CD4-positive, alpha-beta T cell treated with Interleukin-17A for 1 hour (primary cell): ENCODE data around the gene FAM53C.
A peak's percentile ranks its signal among the peaks of the same experiment; 100 is the strongest.
"Not testable (repeated sequence)": the region's sequence is repeated elsewhere in the genome, so short reads cannot be mapped to it uniquely, and the experiment has no call there.

Experiments
- DNase-seq: peaks from one replicate; pipeline ENCODE4 v3.0.0-alpha.2; 2020

The FAM53C gene

DNA sequence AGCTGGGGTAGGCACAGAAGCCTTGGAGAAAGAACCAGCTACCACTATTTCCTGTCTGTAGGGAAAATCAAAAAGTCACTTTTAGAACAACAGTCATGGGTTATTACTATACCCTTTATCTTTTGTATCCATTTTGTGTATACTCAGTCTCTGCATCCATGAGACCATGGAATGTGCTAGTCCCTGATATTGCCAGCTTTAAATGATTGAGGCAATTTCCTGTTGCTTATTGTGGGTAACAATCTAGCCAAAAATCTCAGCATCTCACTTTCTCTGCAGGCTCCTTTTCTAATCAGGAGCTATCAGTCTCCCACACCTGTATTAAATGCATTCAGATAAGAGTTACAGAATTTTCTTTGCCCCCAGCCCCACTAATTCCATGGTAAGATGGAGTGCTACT is 13.5 kb downstream of the FAM53C start:
- DNase-seq = no peak

- DNase-seq = peak; percentile 94
Observed at GRCh38 chr5:138352071-138352721, 14.1 kb downstream of the FAM53C start, which contains the start of gene KDM3B. KDM3B (plus strand) TSS chr5:138352685; CDS start chr5:138352796, 111 bp downstream.

DNA sequence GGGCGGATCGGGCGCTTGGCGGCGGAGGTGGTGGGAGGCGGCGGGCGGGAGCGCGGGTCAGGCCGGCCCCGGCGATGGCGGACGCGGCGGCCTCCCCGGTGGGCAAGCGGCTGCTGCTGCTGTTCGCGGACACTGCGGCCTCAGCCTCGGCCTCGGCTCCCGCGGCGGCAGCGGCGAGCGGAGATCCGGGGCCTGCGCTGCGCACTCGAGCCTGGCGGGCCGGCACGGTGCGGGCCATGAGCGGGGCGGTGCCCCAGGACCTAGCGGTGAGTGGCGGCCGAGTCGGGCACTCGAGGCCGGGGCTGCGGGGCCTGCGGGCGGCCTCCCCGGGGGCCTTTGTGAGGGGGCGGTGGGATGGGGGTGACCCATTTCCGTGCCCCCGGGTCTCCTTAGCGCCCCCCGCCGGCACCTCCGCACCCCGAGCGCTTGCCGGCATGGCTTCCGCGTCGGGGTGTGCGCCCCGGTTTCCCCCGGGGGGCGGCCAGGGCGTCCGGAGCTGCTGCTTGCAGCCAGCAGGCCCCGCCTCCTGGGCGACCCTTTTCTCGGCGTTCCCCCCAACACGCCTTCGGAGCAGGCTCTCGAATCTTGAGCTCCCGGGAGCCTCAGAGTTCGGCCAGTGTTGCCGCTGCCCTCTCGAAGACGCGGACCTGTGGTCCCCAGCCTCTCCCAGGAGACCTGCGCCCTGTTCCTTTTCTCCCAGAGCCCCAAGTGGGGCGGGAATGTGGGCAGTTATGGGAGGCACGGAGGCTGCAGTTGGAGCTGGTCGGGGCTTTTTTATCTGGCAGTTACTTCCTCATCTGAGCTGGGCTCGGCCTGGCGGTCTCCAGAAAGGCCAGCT is 14.9 kb downstream of the FAM53C start:
- peak; percentile 78 for DNase-seq

DNA sequence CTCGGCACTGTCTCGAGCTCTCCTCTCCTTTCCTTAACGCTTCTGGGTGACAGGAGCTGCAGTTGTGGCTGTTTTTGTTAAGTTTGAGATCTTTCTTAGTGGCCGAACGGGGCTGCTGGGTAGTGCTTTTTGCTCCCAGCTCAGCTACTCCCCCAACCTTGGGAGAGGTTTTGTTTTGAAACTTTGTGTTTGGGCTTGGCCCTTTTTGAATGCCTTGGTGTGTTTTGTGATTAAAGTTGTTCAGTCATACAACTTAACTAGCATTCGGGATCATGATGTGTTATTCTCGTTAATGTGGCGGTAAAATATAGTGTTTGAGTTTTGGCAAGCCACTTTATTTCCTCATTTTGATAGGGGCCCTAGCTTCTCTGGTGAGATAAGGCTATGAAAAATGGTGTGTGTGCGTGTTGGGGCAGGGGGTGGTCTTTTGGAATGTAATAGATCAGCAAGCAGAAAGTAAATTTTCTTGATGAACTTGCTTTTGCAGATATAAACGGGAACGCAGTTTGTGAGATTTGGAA is 15.6 kb downstream of the FAM53C start:
- DNase-seq = peak; percentile 48

DNA sequence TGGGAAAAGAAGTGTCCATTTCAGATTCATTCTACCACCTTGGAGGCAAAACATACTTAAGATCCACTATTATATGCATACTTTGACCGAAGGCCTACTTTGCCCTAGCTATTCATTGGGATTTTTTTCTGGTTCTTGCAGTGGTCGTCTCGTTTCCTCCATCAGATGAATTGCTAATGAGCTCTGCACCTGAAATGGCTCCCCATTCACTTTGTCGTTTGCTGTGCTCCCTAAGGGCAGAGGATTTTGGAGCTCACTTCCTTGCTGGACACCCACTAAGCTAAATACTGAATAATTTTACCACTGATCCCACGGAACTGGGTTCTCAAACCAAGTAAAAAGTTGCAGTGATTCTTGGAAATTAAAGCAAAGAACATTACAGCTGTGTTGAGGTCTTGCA is 16.3 kb downstream of the FAM53C start:
- DNase-seq = no peak

GRCh38 chr5:138354926-138355378 is 16.9 kb downstream of the FAM53C start:
- peak; percentile 83 for DNase-seq

DNA sequence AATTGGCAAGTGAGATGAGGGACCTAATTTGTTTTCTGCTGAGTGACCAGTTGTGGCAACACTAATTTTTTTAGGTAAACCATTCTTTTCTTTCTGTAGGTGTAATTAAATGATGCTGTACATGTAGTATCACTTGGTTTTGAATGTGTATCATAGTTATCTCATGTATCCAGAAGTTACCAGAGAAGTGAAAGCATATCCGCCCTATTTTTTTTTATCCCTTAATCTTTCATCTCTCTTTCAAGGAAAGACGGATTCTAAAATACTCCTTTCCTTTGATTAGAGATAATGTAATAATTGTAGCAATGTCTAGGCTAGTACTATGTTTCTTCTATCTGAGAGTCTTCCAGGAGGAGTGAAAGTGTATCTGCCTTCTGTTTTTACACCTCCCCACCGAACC is 21.6 kb downstream of the FAM53C start:
- no peak for DNase-seq

DNA sequence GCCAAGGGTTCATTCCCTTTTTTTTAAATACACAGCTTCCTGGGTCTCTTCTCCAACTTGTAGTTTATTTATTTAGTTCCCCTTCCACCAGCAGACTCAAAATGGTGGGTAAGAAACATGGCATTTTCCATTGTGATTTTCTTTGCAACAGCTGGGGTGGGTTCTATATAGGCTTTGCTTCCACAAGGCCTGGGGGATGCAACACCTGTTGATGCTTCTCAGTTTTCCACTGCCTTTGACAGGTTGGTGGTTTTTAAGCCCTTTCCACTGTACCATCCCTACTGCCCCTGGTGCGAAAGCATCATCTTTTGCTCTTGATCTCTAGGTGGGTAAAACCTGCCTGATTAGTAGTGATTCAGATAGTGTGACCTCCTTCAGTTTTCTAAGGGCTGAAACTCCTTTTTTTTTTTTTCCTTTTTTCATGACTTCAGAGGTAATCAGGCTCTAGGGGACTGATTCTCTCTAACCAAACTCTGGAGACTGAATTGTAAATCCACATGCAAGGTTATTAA is 22.9 kb downstream of the FAM53C start:
- no peak for DNase-seq

- no peak for DNase-seq
Observed at GRCh38 chr5:138364576-138364975, 26.5 kb downstream of the FAM53C start.

DNA sequence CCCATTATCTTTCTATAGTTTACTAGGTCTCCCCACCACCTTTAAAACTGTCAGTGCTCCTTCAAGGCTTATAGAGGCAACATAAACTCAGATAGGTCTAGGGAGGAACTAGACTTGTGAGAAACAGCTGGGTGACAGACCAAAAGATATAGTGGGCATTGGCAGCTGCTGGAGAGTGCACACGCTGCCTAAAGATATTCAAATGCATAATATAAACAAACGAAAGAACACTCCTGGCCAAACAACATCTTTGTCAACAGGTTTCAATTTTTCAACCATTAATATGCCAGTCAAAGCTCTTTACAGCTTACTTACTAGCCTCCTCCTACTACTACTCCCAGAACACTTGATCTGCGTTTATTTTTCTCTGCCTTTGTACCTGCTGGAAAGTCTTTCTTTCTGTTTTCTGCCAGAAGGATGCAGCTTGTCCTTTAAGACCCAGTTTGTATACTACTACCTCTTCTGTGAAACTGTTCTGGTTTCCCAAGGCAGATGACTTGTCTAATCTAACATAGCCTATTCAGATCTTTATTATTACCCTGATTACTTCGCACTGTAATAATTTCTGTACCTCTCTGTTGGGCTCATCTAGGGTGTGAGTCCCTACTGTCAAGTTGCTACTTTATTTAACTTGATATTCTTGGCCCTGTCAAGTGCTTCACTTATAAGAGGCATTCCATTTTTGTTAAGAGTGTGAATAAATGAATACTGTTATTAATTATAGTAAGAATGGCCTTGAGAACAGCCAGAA is 28.7 kb downstream of the FAM53C start:
- DNase-seq = no peak

DNA sequence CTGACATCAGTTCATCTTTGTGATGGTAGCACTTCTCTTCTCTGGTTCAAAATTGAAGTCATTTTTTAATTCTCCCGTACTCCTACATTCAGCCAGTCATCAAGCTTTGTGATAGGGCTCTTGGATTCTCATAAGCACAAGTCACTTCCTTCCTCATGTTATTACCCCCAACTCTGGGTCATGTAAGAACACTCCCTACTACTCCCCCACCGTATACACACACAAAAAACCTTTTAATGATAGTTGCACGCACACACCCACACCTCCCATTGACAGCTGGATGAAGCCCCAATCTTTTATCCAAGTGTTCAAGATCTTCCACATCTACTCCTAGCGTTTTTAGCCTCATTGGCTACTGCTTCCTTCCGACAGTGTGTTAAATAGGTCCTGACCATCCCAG is 31.2 kb downstream of the FAM53C start:
- DNase-seq = no peak

DNA sequence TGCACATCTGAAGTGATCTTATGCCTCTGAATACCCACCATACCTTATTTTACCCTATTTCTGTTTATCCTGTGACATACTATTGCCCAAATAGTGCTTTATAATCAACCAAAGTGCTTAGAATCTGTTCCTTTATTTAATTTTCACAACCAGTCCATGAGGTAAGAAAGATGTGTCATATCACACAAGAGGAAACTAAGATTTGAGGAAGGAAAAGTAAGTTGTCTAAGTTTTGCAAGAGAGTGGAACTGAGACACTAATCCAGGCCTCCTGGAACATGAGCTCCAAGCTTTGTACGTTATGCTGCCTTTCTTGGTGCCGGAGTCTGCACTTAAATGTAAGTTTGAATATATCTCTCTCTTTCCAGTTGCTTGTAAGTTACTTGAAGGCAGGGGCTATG is 31.6 kb downstream of the FAM53C start:
- no peak for DNase-seq

- DNase-seq = no peak
Observed at GRCh38 chr5:138370537-138370936, 32.5 kb downstream of the FAM53C start.

DNA sequence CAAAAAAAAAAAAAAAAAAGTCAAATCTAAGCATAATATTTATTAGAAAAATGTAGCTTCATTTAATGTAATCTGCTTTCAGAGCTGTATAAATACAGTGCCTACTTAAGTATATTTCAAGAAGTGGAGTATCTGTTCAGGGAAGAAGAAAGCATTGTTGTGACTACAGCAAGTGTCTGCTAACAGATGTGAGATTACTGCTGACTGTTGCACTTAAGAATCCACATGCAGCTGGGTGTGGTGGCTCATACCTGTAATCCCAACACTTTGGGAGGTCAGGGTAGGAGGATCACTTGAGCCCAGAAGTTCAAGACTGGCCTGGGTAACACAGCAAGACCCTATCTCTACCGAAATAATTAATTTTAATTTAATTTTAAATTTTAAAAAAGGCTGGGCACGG is 33.4 kb downstream of the FAM53C start:
- DNase-seq = no peak

- no peak for DNase-seq
Observed at GRCh38 chr5:138372225-138372624, 34.2 kb downstream of the FAM53C start.

DNA sequence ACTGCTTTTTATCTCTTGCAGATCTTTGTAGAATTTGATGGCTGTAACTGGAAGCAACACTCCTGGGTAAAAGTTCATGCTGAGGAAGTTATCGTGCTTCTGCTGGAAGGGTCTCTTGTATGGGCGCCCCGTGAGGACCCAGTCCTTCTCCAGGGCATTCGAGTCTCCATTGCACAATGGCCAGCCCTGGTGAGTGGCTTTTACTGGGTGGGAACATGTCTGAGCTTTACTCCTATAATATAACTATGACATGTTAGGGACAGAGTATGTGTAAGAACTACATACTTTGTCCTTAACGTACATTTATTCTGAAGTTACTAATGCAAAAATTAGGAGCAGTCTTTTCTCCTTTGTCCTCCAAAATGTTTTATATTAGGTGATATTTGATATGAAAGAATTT is 34.6 kb downstream of the FAM53C start:
- DNase-seq = no peak

- no peak for DNase-seq
Observed at GRCh38 chr5:138382347-138382746, 44.3 kb downstream of the FAM53C start.

DNA sequence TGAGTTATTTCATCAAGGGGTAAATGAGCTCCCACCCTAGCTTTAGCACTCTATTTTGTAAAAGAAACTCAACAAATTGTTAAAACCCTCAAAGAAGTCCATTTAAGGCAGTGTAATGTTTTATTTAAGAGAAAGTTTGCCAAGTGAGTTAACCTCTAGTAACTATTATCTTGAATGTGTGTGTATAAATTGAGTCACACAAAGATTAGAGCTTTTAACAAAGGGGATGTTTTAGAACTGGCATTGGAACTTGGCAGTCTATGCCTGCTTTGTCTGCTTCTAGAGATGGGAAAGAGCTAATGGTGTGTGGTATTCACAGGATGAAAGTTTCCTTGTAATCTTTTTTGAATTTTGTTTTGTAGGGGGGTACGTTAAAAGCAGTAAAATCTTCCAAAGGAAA is 47.6 kb downstream of the FAM53C start:
- DNase-seq = no peak

GRCh38 chr5:138386290-138386689 is 48.2 kb downstream of the FAM53C start:
- no peak for DNase-seq

DNA sequence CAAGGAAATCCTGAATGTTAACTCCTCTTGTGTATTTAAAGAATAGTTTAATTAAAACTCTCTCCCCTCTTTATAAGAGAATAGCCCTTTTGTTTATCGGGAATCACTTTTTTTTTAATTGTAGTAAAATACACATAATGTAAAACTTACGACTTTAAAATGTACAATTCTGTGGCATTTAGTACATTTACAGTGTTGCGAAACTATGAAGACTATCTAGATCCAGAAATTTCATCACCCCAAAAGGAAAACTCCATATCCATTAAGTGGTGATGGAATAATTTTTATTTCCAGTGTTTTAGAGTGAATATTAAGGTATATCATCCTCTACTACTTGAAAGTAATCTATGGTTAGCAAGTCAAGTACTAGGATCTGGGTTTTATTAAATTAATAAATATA is 51.3 kb downstream of the FAM53C start:
- DNase-seq = no peak

DNA sequence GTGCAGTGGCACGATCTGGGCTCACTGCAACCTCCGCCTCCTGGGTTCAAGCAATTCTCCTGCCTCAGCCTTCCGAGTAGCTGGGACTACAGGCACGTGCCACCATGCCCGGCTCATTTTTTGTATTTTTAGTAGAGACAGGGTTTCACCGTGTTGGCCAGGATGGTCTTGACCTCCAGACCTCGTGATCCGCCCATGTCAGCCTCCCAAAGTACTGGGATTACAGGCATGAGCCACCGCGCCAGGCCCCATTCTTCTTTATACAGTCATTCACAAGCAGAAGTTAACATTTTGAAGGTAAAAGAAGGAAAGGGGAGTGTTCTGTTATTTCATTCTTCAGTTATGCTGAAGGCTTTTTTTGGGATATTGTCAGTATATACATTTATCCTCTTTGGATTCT is 51.8 kb downstream of the FAM53C start:
- not testable (repeated sequence) for DNase-seq

GRCh38 chr5:138391859-138392386 is 53.9 kb downstream of the FAM53C start:
- no peak for DNase-seq
